ENCODE data around the gene RPL29.

The RPL29 gene

GRCh38 chr3:51968883-51969678, 26.6 kb downstream of the RPL29 start:
- ChIA-PET CTCF (interaction anchor here (0.6 kb wide), 1 partner anchor 27 kb away, joined by 3 read pairs; the partner anchor contains the start of gene PARP3), POLR2A (interaction anchor here (1.0 to 5.2 kb wide), 7 partner anchors 9 to 27 kb away, joined by 3 to 39 read pairs (median 5); partner anchors contain the start of genes ACY1, PARP3, RPL29 and RRP9)
- TF ChIP-seq SUZ12 (IDR thresholded peaks at IDR 0.05): no peak
- TF ChIP-seq ELF4 (IDR thresholded peaks at IDR 0.05): no peak
- TF ChIP-seq FOXM1 (IDR thresholded peaks at IDR 0.05; ENCODE audit: borderline replicate concordance): no peak
- no peak for TF ChIP-seq L3MBTL2 (conservative IDR thresholded peaks at IDR 0.05)
- no peak for TF ChIP-seq TARDBP (IDR thresholded peaks at IDR 0.05)
- TF ChIP-seq ARNT (IDR thresholded peaks at IDR 0.05): no peak
- TF ChIP-seq LEF1 (IDR thresholded peaks at IDR 0.05; ENCODE audit: borderline replicate concordance): no peak
- no peak for TF ChIP-seq FOXK2 (IDR thresholded peaks at IDR 0.05)
- no peak for TF ChIP-seq SP1 (IDR thresholded peaks at IDR 0.05)
- TF ChIP-seq ZNF384 (IDR thresholded peaks at IDR 0.05): no peak
- TF ChIP-seq NFRKB (IDR thresholded peaks at IDR 0.05): no peak
- no peak for TF ChIP-seq BHLHE40 (IDR thresholded peaks at IDR 0.05; ENCODE audit: borderline replicate concordance)
- DNase-seq (ENCODE audit: extremely low spot score): no peak

GRCh38 chr3:51968170-51968775, 27.4 kb downstream of the RPL29 start:
- TF ChIP-seq FOXA1 (IDR thresholded peaks at IDR 0.05): no peak
- TF ChIP-seq HDGF (IDR thresholded peaks at IDR 0.05; ENCODE audit: borderline replicate concordance): no peak
- TF ChIP-seq FOXM1 (IDR thresholded peaks at IDR 0.05; ENCODE audit: borderline replicate concordance): no peak
- TF ChIP-seq ARNT (IDR thresholded peaks at IDR 0.05): no peak
- TF ChIP-seq CTBP1 (IDR thresholded peaks at IDR 0.05; ENCODE audit: borderline replicate concordance): no peak
- no peak for TF ChIP-seq NFRKB (IDR thresholded peaks at IDR 0.05)
- no peak for TF ChIP-seq ELF4 (IDR thresholded peaks at IDR 0.05)
- TF ChIP-seq PKNOX1 (IDR thresholded peaks at IDR 0.05): no peak
- TF ChIP-seq SP1 (IDR thresholded peaks at IDR 0.05): no peak
- TF ChIP-seq L3MBTL2 (conservative IDR thresholded peaks at IDR 0.05): no peak
- no peak for TF ChIP-seq ZNF384 (IDR thresholded peaks at IDR 0.05)
- TF ChIP-seq BHLHE40 (IDR thresholded peaks at IDR 0.05; ENCODE audit: borderline replicate concordance): no peak
- no peak for TF ChIP-seq SUZ12 (IDR thresholded peaks at IDR 0.05)
- no peak for TF ChIP-seq LEF1 (IDR thresholded peaks at IDR 0.05; ENCODE audit: borderline replicate concordance)
- TF ChIP-seq TARDBP (IDR thresholded peaks at IDR 0.05): no peak
- no peak for TF ChIP-seq FOXK2 (IDR thresholded peaks at IDR 0.05)
- DNase-seq (ENCODE audit: extremely low spot score): no peak
- ChIA-PET POLR2A (interaction anchor here (0.6 to 5.2 kb wide), 9 partner anchors 15 to 259 kb away, joined by 3 to 39 read pairs (median 4); partner anchors contain the start of genes PARP3, RPL29 and RRP9), CTCF (no interaction called here)

- POLR2A ChIA-PET: interaction anchor here (0.7 to 5.2 kb wide), 7 partner anchors 8 to 143 kb away, joined by 3 to 39 read pairs (median 4); partner anchors contain the start of genes ABHD14A, PARP3, RPL29 and RRP9
- peak; percentile 58 for DNase-seq (ENCODE audit: extremely low spot score)
- no peak for TF ChIP-seq LEF1 (IDR thresholded peaks at IDR 0.05; ENCODE audit: borderline replicate concordance)
- no peak for TF ChIP-seq SP1 (IDR thresholded peaks at IDR 0.05)
- no peak for TF ChIP-seq BHLHE40 (IDR thresholded peaks at IDR 0.05; ENCODE audit: borderline replicate concordance)
- no peak for TF ChIP-seq FOXA1 (IDR thresholded peaks at IDR 0.05)
- TF ChIP-seq NFRKB (IDR thresholded peaks at IDR 0.05): no peak
- CTCF ChIA-PET: no interaction called here
Measured at GRCh38 chr3:51967384-51968169, 28.1 kb downstream of the RPL29 start, which contains the start of gene PCBP4. PCBP4 (minus strand) TSS chr3:51967454; CDS start chr3:51961240, 6,214 bp downstream.

GRCh38 chr3:51966922-51967383, 28.7 kb downstream of the RPL29 start:
- POLR2A ChIA-PET: interaction anchor here (0.7 to 5.2 kb wide), 4 partner anchors 8 to 25 kb away, joined by 3 to 39 read pairs (median 5); partner anchors contain the start of genes ABHD14A, PARP3 and RRP9
- no peak for TF ChIP-seq TARDBP (IDR thresholded peaks at IDR 0.05)
- no peak for TF ChIP-seq LEF1 (IDR thresholded peaks at IDR 0.05; ENCODE audit: borderline replicate concordance)
- no peak for TF ChIP-seq HDGF (IDR thresholded peaks at IDR 0.05; ENCODE audit: borderline replicate concordance)
- TF ChIP-seq NFRKB (IDR thresholded peaks at IDR 0.05): no peak
- TF ChIP-seq BHLHE40 (IDR thresholded peaks at IDR 0.05; ENCODE audit: borderline replicate concordance): no peak
- TF ChIP-seq FOXA1 (IDR thresholded peaks at IDR 0.05): no peak
- TF ChIP-seq ELF4 (IDR thresholded peaks at IDR 0.05): no peak
- TF ChIP-seq ZNF384 (IDR thresholded peaks at IDR 0.05): no peak
- no peak for TF ChIP-seq SP1 (IDR thresholded peaks at IDR 0.05)
- TF ChIP-seq PKNOX1 (IDR thresholded peaks at IDR 0.05): no peak
- no peak for TF ChIP-seq FOXM1 (IDR thresholded peaks at IDR 0.05; ENCODE audit: borderline replicate concordance)
- TF ChIP-seq CTBP1 (IDR thresholded peaks at IDR 0.05; ENCODE audit: borderline replicate concordance): no peak
- TF ChIP-seq L3MBTL2 (conservative IDR thresholded peaks at IDR 0.05): no peak
- TF ChIP-seq FOXK2 (IDR thresholded peaks at IDR 0.05): no peak
- no peak for TF ChIP-seq ARNT (IDR thresholded peaks at IDR 0.05)
- TF ChIP-seq SUZ12 (IDR thresholded peaks at IDR 0.05): no peak
- CTCF ChIA-PET: no interaction called here
- no peak for DNase-seq (ENCODE audit: extremely low spot score)

- POLR2A ChIA-PET: interaction anchor here (1.0 to 5.2 kb wide), 2 partner anchors 9 to 25 kb away, joined by 4 to 39 read pairs; partner anchors contain the start of genes ABHD14A, PARP3 and RRP9
- no peak for TF ChIP-seq LEF1 (IDR thresholded peaks at IDR 0.05; ENCODE audit: borderline replicate concordance)
- TF ChIP-seq NFRKB (IDR thresholded peaks at IDR 0.05): no peak
- CTCF ChIA-PET: no interaction called here
- DNase-seq (ENCODE audit: extremely low spot score): no peak
Measured at GRCh38 chr3:51966486-51966885, 29.2 kb downstream of the RPL29 start.
